ENCODE data around the gene UBE2F. TPM values are rescaled to one million over a fixed set of nuclear protein-coding genes. Genes with fewer than 3 reads are reported as not detected.
A peak's percentile ranks its signal among the peaks of the same experiment; 100 is the strongest.

UBE2F gene
- total RNA-seq, 1 experiment from 2014 or later = 62.1 TPM

DNA sequence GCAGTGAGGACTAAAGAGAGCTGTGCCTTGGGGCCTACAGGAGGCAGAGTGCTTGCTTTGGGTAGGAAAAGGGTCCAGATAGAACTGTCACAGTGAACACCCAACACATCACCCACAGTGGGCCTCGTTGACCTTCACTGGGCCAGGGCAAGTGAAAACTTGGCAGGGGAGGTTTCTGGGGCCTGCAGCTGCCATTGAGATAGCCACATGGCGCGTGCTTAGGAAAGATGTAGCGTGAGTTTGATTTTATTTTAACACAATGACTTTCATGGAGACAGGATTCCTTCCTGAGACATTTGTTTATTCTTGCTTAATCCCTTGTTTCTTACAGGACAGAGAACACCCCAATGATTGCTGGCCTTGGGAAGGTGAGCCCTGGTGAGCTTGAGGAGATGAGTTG is 124.1 kb downstream of the UBE2F start:
- Histone ChIP-seq H3K23me2 (ENCODE audit: insufficient read length, low read depth, low read length, poor library complexity, severe bottlenecking) (no peaks in the 10 kb centered on the region), H2AK5ac (ENCODE audit: insufficient read length, low read length) (no peak overlapping the region), H4K8ac (replicated peaks; ENCODE audit: insufficient read length, low read depth, low read length) (no peak overlapping the region), H2BK15ac (ENCODE audit: low read depth, low read length) (no peak overlapping the region), H3K9ac (ENCODE audit: extremely low read depth, insufficient read length, low read length) (no peak overlapping the region), H3K27ac (ENCODE audit: insufficient read length, low read depth, low read length) (no peak overlapping the region), H4K5ac (ENCODE audit: insufficient read length, low read depth, low read length) (no peak overlapping the region), H3T11ph (ENCODE audit: low read length) (no peak overlapping the region), H2BK120ac (ENCODE audit: low read depth, low read length, poor library complexity, severe bottlenecking) (no peak overlapping the region), H4K91ac (ENCODE audit: insufficient read length, low read depth, low read length) (no peak overlapping the region), H3K56ac (ENCODE audit: insufficient read length, low read depth, low read length) (no peak overlapping the region), H3K18ac (ENCODE audit: insufficient read length, low read depth, low read length) (no peak overlapping the region), H4K20me1 (ENCODE audit: control insufficient read depth, insufficient read depth, insufficient read length) (no peaks in the 10 kb centered on the region), H3K79me2 (ENCODE audit: insufficient read depth, low read length) (no peaks in the 10 kb centered on the region), H3K23ac (ENCODE audit: insufficient read length, low read depth, low read length) (no peak overlapping the region), H3K27me3 (ENCODE audit: insufficient read depth, low read length) (no peaks in the 10 kb centered on the region), H2BK12ac (ENCODE audit: insufficient read length, low read depth, low read length) (no peak overlapping the region), H3K4me2 (ENCODE audit: insufficient read depth, insufficient read length, low read length) (no peak overlapping the region), H2AFZ (ENCODE audit: low read length) (no peak overlapping the region), H3K79me1 (ENCODE audit: insufficient read depth, low read depth, low read length, poor library complexity, severe bottlenecking) (no peaks in the 10 kb centered on the region), H2BK20ac (ENCODE audit: low read depth, low read length, poor library complexity, severe bottlenecking) (no peak overlapping the region), H3K9me3 (ENCODE audit: control insufficient read depth, low read depth, low read length) (no peaks in the 10 kb centered on the region), H3K14ac (ENCODE audit: insufficient read depth, low read length) (no peak overlapping the region), H2BK5ac (ENCODE audit: insufficient read length, low read length) (no peak overlapping the region), H3K4me1 (ENCODE audit: insufficient read depth, low read length) (no peaks in the 10 kb centered on the region; the same call in 1 of the 2 replicates), H3K4ac (ENCODE audit: low read depth, low read length) (no peak overlapping the region)
- H3K4me3 Mint-ChIP-seq = no peak overlapping the region; a peak in 1 of 5 replicates
- no peak for DNase-seq
- peak overlapping the region in 2 of 3 experiments; percentile 33 to 50; a peak in 3 of 7 replicates for H3K27ac Mint-ChIP-seq
- peaks cover 28 to 68% (median 35%) of the 10 kb centered on the region in 3 experiments; a peak in 6 of 7 replicates for H3K36me3 Mint-ChIP-seq (ENCODE audit: insufficient read depth in 1 of 3, low read depth in 3 of 3)
- TF ChIP-seq, protein P1, sequence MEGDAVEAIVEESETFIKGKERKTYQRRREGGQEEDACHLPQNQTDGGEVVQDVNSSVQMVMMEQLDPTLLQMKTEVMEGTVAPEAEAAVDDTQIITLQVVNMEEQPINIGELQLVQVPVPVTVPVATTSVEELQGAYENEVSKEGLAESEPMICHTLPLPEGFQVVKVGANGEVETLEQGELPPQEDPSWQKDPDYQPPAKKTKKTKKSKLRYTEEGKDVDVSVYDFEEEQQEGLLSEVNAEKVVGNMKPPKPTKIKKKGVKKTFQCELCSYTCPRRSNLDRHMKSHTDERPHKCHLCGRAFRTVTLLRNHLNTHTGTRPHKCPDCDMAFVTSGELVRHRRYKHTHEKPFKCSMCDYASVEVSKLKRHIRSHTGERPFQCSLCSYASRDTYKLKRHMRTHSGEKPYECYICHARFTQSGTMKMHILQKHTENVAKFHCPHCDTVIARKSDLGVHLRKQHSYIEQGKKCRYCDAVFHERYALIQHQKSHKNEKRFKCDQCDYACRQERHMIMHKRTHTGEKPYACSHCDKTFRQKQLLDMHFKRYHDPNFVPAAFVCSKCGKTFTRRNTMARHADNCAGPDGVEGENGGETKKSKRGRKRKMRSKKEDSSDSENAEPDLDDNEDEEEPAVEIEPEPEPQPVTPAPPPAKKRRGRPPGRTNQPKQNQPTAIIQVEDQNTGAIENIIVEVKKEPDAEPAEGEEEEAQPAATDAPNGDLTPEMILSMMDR (conservative IDR thresholded peaks at IDR 0.05) = no peak
- WGBS (ENCODE audit: extremely low coverage, insufficient read length, low lambda C conversion rate) = no CpG with 5 or more reads among the region's 4 CpGs
- H3K4me1 Mint-ChIP-seq = peaks cover 9 to 18% of the 10 kb centered on the region in 2 experiments; a peak in 3 of 4 replicates
- no peaks in the 10 kb centered on the region; a peak in 1 of 5 replicates for H3K9me3 Mint-ChIP-seq
- H3K27me3 Mint-ChIP-seq (ENCODE audit: low read depth) = peaks cover 2% of the 10 kb centered on the region

All from H9 (cell line).